ENCODE measurements around the gene UBQLN1.
"Not testable (repeated sequence)": the region's sequence is repeated elsewhere in the genome, so short reads cannot be mapped to it uniquely, and the experiment has no call there.

UBQLN1 gene

GRCh38 chr9:83636813-83637212 lies 70.9 kb downstream of the UBQLN1 start:
- no peaks in the 10 kb centered on the region for H3K27me3 Mint-ChIP-seq (ENCODE audit: low read depth)
- peaks cover 8% of the 10 kb centered on the region for H3K36me3 Mint-ChIP-seq (ENCODE audit: low read depth)
- H3K9me3 Mint-ChIP-seq = no peaks in the 10 kb centered on the region
- no peak overlapping the region for H3K27ac Mint-ChIP-seq
- H3K4me3 Mint-ChIP-seq = no peak overlapping the region
- no peak for DNase-seq (ENCODE audit: low spot score)
- peaks cover 2% of the 10 kb centered on the region for H3K4me1 Mint-ChIP-seq (ENCODE audit: low read depth)

GRCh38 chr9:83633676-83634075 lies 74.1 kb downstream of the UBQLN1 start:
- DNase-seq (ENCODE audit: low spot score) = no peak
- Mint-ChIP-seq H3K27ac (no peak overlapping the region), H3K4me3 (no peak overlapping the region), H3K4me1 (ENCODE audit: low read depth) (peaks cover 5% of the 10 kb centered on the region), H3K27me3 (ENCODE audit: low read depth) (no peaks in the 10 kb centered on the region), H3K36me3 (ENCODE audit: low read depth) (peaks cover 18% of the 10 kb centered on the region), H3K9me3 (no peaks in the 10 kb centered on the region)

DNA sequence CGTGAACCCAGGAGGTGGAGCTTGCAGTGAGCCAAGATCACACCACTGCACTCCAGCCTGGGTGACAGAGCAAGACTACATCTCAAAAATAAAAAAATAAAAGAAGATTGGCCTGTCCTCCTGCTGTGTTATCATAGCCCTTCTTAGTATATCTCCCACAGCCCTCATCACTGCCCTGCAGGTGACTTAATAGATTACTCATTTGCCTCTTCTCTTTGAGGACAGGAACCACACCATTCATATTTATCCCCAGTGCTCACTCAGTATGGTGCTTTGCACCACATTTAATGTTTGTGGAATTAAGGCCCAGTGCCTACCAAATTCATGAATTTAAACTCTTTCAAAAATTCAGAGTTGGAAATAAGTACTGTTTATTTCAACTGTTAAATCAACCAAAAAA lies 74.5 kb downstream of the UBQLN1 start:
- no peak for DNase-seq (ENCODE audit: low spot score)
- H3K27me3 Mint-ChIP-seq (ENCODE audit: low read depth) = no peaks in the 10 kb centered on the region
- no peaks in the 10 kb centered on the region for H3K9me3 Mint-ChIP-seq
- peaks cover 5% of the 10 kb centered on the region for H3K4me1 Mint-ChIP-seq (ENCODE audit: low read depth)
- no peak overlapping the region for H3K27ac Mint-ChIP-seq
- H3K36me3 Mint-ChIP-seq (ENCODE audit: low read depth) = peaks cover 19% of the 10 kb centered on the region
- H3K4me3 Mint-ChIP-seq = no peak overlapping the region

- Mint-ChIP-seq H3K36me3 (ENCODE audit: low read depth) (peaks cover 28% of the 10 kb centered on the region), H3K27me3 (ENCODE audit: low read depth) (no peaks in the 10 kb centered on the region), H3K27ac (no peak overlapping the region), H3K9me3 (no peaks in the 10 kb centered on the region), H3K4me3 (no peak overlapping the region), H3K4me1 (ENCODE audit: low read depth) (peaks cover 4% of the 10 kb centered on the region)
- DNase-seq (ENCODE audit: low spot score) = no peak
These were observed 76.8 kb downstream of the UBQLN1 start for GRCh38 chr9:83630938-83631457.

GRCh38 chr9:83629433-83630104 lies 78.2 kb downstream of the UBQLN1 start:
- H3K27ac Mint-ChIP-seq = no peak overlapping the region
- no peak overlapping the region for H3K4me3 Mint-ChIP-seq
- no peaks in the 10 kb centered on the region for H3K9me3 Mint-ChIP-seq
- peaks cover 31% of the 10 kb centered on the region for H3K36me3 Mint-ChIP-seq (ENCODE audit: low read depth)
- no peak for DNase-seq (ENCODE audit: low spot score)
- H3K27me3 Mint-ChIP-seq (ENCODE audit: low read depth) = no peaks in the 10 kb centered on the region
- H3K4me1 Mint-ChIP-seq (ENCODE audit: low read depth) = peaks cover 14% of the 10 kb centered on the region

DNA sequence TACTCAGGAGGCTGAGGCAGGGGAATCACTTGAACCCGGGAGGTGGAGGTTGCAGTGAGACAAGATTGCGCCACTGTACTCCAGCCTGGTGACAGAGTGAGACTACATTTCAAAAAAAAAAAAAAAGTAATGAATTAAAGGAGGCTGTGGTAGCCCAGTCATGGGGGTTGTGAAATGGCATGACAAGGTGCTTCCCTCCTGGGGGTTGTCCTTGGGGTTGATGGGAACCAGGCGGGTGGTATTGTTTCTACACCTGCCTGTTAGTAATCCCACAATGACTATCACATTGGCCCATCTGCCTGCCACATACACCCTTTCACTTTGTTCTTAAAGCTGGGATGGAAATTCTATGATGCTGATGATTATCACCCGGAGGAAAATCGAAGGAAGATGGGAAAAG lies 79.2 kb downstream of the UBQLN1 start:
- no peak overlapping the region for H3K4me3 Mint-ChIP-seq
- H3K36me3 Mint-ChIP-seq (ENCODE audit: low read depth) = peaks cover 31% of the 10 kb centered on the region
- no peaks in the 10 kb centered on the region for H3K9me3 Mint-ChIP-seq
- no peak overlapping the region for H3K27ac Mint-ChIP-seq
- H3K27me3 Mint-ChIP-seq (ENCODE audit: low read depth) = no peaks in the 10 kb centered on the region
- peaks cover 23% of the 10 kb centered on the region for H3K4me1 Mint-ChIP-seq (ENCODE audit: low read depth)
- no peak for DNase-seq (ENCODE audit: low spot score)

- H3K4me3 Mint-ChIP-seq = peak overlapping the region; percentile 3
- H3K36me3 Mint-ChIP-seq (ENCODE audit: low read depth) = peaks cover 20% of the 10 kb centered on the region
- no peaks in the 10 kb centered on the region for H3K27me3 Mint-ChIP-seq (ENCODE audit: low read depth)
- no peaks in the 10 kb centered on the region for H3K9me3 Mint-ChIP-seq
- no peak for DNase-seq (ENCODE audit: low spot score)
- H3K27ac Mint-ChIP-seq = peak overlapping the region; percentile 54
- peaks cover 30% of the 10 kb centered on the region for H3K4me1 Mint-ChIP-seq (ENCODE audit: low read depth)
These were observed 82.6 kb downstream of the UBQLN1 start for GRCh38 chr9:83625178-83625577.

- DNase-seq (ENCODE audit: low spot score) = no peak
- Mint-ChIP-seq H3K27me3 (ENCODE audit: low read depth) (peaks cover 3% of the 10 kb centered on the region), H3K27ac (peak overlapping the region; percentile 98), H3K4me3 (peak overlapping the region; percentile 88), H3K36me3 (ENCODE audit: low read depth) (peaks cover 13% of the 10 kb centered on the region), H3K4me1 (ENCODE audit: low read depth) (peaks cover 30% of the 10 kb centered on the region), H3K9me3 (no peaks in the 10 kb centered on the region)
These were observed 84.1 kb downstream of the UBQLN1 start for GRCh38 chr9:83623679-83624076.

- peaks cover 30% of the 10 kb centered on the region for H3K4me1 Mint-ChIP-seq (ENCODE audit: low read depth)
- peaks cover 3% of the 10 kb centered on the region for H3K27me3 Mint-ChIP-seq (ENCODE audit: low read depth)
- peaks cover 12% of the 10 kb centered on the region for H3K36me3 Mint-ChIP-seq (ENCODE audit: low read depth)
- peak within 1 kb of the TSS; percentile 98 for H3K27ac Mint-ChIP-seq
- DNase-seq (ENCODE audit: low spot score) = peak; percentile 66
- peak within 1 kb of the TSS; percentile 88 for H3K4me3 Mint-ChIP-seq
- H3K9me3 Mint-ChIP-seq = no peaks in the 10 kb centered on the region
These were observed 84.6 kb downstream of the UBQLN1 start, which contains the start of gene IDNK for GRCh38 chr9:83622939-83623678. Gene IDNK, plus strand, starts transcription at chr9:83623143. Its CDS starts 29 bp downstream, at chr9:83623172.

- Mint-ChIP-seq H3K4me1 (ENCODE audit: low read depth) (peaks cover 30% of the 10 kb centered on the region), H3K27me3 (ENCODE audit: low read depth) (peaks cover 3% of the 10 kb centered on the region), H3K9me3 (no peaks in the 10 kb centered on the region), H3K36me3 (ENCODE audit: low read depth) (peaks cover 9% of the 10 kb centered on the region), H3K27ac (peak overlapping the region; percentile 98), H3K4me3 (peak overlapping the region; percentile 88)
- no peak for DNase-seq (ENCODE audit: low spot score)
These were observed 85.3 kb downstream of the UBQLN1 start for GRCh38 chr9:83622433-83622938.

GRCh38 chr9:83620841-83621636 lies 86.7 kb downstream of the UBQLN1 start:
- no peak overlapping the region for H3K27ac Mint-ChIP-seq
- H3K36me3 Mint-ChIP-seq (ENCODE audit: low read depth) = peaks cover 3% of the 10 kb centered on the region
- H3K4me3 Mint-ChIP-seq = peak overlapping the region; percentile 22
- H3K4me1 Mint-ChIP-seq (ENCODE audit: low read depth) = peaks cover 30% of the 10 kb centered on the region
- H3K27me3 Mint-ChIP-seq (ENCODE audit: low read depth) = peaks cover 5% of the 10 kb centered on the region
- peak; percentile 16 for DNase-seq (ENCODE audit: low spot score)
- no peaks in the 10 kb centered on the region for H3K9me3 Mint-ChIP-seq

GRCh38 chr9:83617299-83617698 lies 90.5 kb downstream of the UBQLN1 start:
- no peaks in the 10 kb centered on the region for H3K9me3 Mint-ChIP-seq
- no peaks in the 10 kb centered on the region for H3K36me3 Mint-ChIP-seq (ENCODE audit: low read depth)
- H3K4me1 Mint-ChIP-seq (ENCODE audit: low read depth) = peaks cover 7% of the 10 kb centered on the region

DNA sequence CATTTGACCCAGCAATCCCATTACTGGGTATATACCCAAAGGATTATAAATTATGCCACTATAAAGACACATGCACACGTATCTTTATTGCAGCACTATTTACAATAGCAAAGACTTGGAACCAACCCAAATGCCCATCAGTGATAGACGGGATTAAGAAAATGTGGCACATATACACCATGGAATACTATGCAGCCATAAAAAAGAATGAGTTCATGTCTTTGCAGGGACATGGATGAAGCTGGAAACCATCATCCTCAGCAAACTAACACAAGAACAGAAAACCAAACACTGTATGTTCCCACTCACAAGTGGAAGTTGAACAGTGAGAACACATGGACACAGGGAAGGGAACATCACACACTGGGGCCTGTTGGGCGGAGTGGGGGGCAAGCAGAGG lies 94.5 kb downstream of the UBQLN1 start:
- H3K27ac Mint-ChIP-seq; H3K4me3 Mint-ChIP-seq; H3K4me1 Mint-ChIP-seq (ENCODE audit: low read depth): not testable (repeated sequence)

More at GRCh38 chr9:83617299-83617698, 90.5 kb downstream of the UBQLN1 start:
- Mint-ChIP-seq H3K4me3 (no peak overlapping the region), H3K27me3 (ENCODE audit: low read depth) (peaks cover 14% of the 10 kb centered on the region), H3K27ac (no peak overlapping the region)
- DNase-seq (ENCODE audit: low spot score) = no peak

More for the DNA sequence above, 94.5 kb downstream of the UBQLN1 start:
- not testable (repeated sequence) for H3K36me3 Mint-ChIP-seq (ENCODE audit: low read depth); H3K9me3 Mint-ChIP-seq; DNase-seq (ENCODE audit: low spot score)
- H3K27me3 Mint-ChIP-seq (ENCODE audit: low read depth) = peaks cover 31% of the 10 kb centered on the region
